ENCODE results near the gene DOP1A. TPM values are rescaled to one million over a fixed set of nuclear protein-coding genes. Genes with fewer than 3 reads are reported as not detected.
A peak's percentile ranks its signal among the peaks of the same experiment; 100 is the strongest.

Gene DOP1A
- polyA plus RNA-seq, 3 donors, result 2.1 to 8.9 (median 2.5) TPM

GRCh38 chr6:83193747-83194566, 126.5 kb downstream of the DOP1A start:
- 4% methylated on average over 36 of the region's 44 CpGs for WGBS (ENCODE audit: insufficient coverage)
- H3K36me3 ChIP-seq (replicated peaks in 1 of 2; ENCODE audit: control insufficient read depth in 1 of 2, insufficient read depth in 2 of 2, low read length in 2 of 2), result peaks cover 0 to 10% of the 10 kb centered on the region in 2 donors
- H4K20me1 ChIP-seq (ENCODE audit: insufficient read depth, low read length), result no peaks in the 10 kb centered on the region
- peak overlapping the region; percentile 99 for H2AFZ ChIP-seq (ENCODE audit: insufficient read depth, low read depth, low read length, poor library complexity, severe bottlenecking)
- peaks cover 0 to 7% of the 10 kb centered on the region in 2 donors for H3K27me3 ChIP-seq (ENCODE audit: control insufficient read depth in 2 of 2, insufficient read depth in 2 of 2, low read length in 2 of 2)
- DNase-seq, result peak in 1 of 3 donors; percentile 24
- peak overlapping the region; percentile 97 to 100 for H3K4me3 Mint-ChIP-seq
- TF ChIP-seq, protein P1, sequence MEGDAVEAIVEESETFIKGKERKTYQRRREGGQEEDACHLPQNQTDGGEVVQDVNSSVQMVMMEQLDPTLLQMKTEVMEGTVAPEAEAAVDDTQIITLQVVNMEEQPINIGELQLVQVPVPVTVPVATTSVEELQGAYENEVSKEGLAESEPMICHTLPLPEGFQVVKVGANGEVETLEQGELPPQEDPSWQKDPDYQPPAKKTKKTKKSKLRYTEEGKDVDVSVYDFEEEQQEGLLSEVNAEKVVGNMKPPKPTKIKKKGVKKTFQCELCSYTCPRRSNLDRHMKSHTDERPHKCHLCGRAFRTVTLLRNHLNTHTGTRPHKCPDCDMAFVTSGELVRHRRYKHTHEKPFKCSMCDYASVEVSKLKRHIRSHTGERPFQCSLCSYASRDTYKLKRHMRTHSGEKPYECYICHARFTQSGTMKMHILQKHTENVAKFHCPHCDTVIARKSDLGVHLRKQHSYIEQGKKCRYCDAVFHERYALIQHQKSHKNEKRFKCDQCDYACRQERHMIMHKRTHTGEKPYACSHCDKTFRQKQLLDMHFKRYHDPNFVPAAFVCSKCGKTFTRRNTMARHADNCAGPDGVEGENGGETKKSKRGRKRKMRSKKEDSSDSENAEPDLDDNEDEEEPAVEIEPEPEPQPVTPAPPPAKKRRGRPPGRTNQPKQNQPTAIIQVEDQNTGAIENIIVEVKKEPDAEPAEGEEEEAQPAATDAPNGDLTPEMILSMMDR (IDR thresholded peaks at IDR 0.05), result no peak
- intact Hi-C loops (cut with micrococcal nuclease), result loop anchor here (5.0 to 10.0 kb wide), 2 partner anchors 127 to 949 kb away; partner anchors contain the start of genes DOP1A (in 2 of the 2), UBE3D (in 2 of the 2) and IBTK (in 1 of the 2)
- peak overlapping the region in 3 of 7 donors; percentile 42 to 88 (median 75) for H3K27ac Mint-ChIP-seq
- H3K27ac ChIP-seq (ENCODE audit: low read depth in 1 of 2, low read length in 2 of 2), result peak overlapping the region in 1 of 2 donors; percentile 75
- peak overlapping the region; percentile 80 for H3K9ac ChIP-seq (ENCODE audit: insufficient read depth, low read length, poor library complexity, severe bottlenecking)
- H3K4me1 ChIP-seq (ENCODE audit: control insufficient read depth in 1 of 2, insufficient read depth in 2 of 2, low read length in 2 of 2), result peaks cover 14 to 21% of the 10 kb centered on the region in 2 donors
- no peaks in the 10 kb centered on the region for H3K9me3 Mint-ChIP-seq
- peaks cover 0 to 8% (median 7%) of the 10 kb centered on the region in 3 donors for H3K27me3 Mint-ChIP-seq (ENCODE audit: low read depth in 3 of 3)
- no peaks in the 10 kb centered on the region for H3K9me3 ChIP-seq (replicated peaks in 1 of 2; ENCODE audit: control insufficient read depth in 1 of 2, insufficient read depth in 1 of 2, low read length in 2 of 2)
- H3K4me3 ChIP-seq (replicated peaks in 1 of 3; ENCODE audit: low read depth in 2 of 3, low read length in 3 of 3), result peak overlapping the region; percentile 70 to 90 (median 70)
- H3K36me3 Mint-ChIP-seq, result peaks cover 14% of the 10 kb centered on the region in 2 donors
- H3K79me2 ChIP-seq (ENCODE audit: insufficient read depth, low read length), result peaks cover 19% of the 10 kb centered on the region
- peak overlapping the region; percentile 87 for H3K4me2 ChIP-seq (replicated peaks; ENCODE audit: extremely low read depth, low read length, poor library complexity, severe bottlenecking)
- H3K4me1 Mint-ChIP-seq, result peaks cover 19% of the 10 kb centered on the region

DNA sequence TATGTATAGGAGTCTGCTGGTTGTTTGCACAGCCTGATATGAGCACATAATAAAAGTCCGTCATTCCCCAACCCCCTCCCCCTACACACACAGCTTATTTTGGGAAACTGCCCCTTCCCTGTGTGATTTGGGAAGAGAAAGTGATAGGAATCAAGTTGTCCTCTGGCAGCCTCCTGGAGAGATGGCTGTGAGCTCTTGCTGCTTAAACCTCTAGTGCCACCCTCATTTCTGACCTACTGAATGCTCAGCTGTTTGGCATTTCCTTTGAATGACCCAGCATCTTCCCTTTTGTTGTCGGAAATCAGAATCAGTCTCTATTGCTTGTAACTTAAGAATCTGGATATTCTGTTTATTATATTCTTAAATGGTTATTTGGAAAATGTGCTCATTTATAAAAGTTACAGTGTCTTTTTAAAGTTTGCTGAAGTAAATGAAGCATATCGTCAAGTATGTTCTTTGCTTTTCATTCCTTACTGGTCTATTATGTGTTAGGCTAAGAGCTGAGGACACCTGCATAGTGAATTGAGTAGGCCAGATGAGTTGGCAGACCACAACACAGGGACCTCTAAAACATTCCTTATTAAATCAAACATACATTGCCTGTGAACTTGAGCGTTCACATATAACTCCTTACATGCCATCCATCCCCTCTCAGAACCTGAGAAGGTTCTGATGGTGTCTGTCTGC, 131.2 kb downstream of the DOP1A start:
- Histone ChIP-seq H3K79me2 (ENCODE audit: insufficient read depth, low read length) (no peaks in the 10 kb centered on the region), H4K20me1 (ENCODE audit: insufficient read depth, low read length) (no peaks in the 10 kb centered on the region), H3K4me3 (replicated peaks in 1 of 3; ENCODE audit: low read depth in 2 of 3, low read length in 3 of 3) (no peak overlapping the region), H3K4me2 (replicated peaks; ENCODE audit: extremely low read depth, low read length, poor library complexity, severe bottlenecking) (no peak overlapping the region), H3K27me3 (ENCODE audit: control insufficient read depth in 2 of 2, insufficient read depth in 2 of 2, low read length in 2 of 2) (peaks cover 0 to 7% of the 10 kb centered on the region in 2 donors), H3K9ac (ENCODE audit: insufficient read depth, low read length, poor library complexity, severe bottlenecking) (no peak overlapping the region), H3K27ac (ENCODE audit: low read depth in 1 of 2, low read length in 2 of 2) (no peak overlapping the region), H3K9me3 (replicated peaks in 1 of 2; ENCODE audit: control insufficient read depth in 1 of 2, insufficient read depth in 1 of 2, low read length in 2 of 2) (no peaks in the 10 kb centered on the region), H3K36me3 (replicated peaks in 1 of 2; ENCODE audit: control insufficient read depth in 1 of 2, insufficient read depth in 2 of 2, low read length in 2 of 2) (no peaks in the 10 kb centered on the region), H3K4me1 (ENCODE audit: control insufficient read depth in 1 of 2, insufficient read depth in 2 of 2, low read length in 2 of 2) (peaks cover 8 to 9% of the 10 kb centered on the region in 2 donors), H2AFZ (ENCODE audit: insufficient read depth, low read depth, low read length, poor library complexity, severe bottlenecking) (no peak overlapping the region)
- H3K4me3 Mint-ChIP-seq, result no peak overlapping the region
- no peaks in the 10 kb centered on the region for H3K9me3 Mint-ChIP-seq
- H3K36me3 Mint-ChIP-seq, result peaks cover 5 to 8% of the 10 kb centered on the region in 2 donors
- H3K27me3 Mint-ChIP-seq (ENCODE audit: low read depth in 3 of 3), result peaks cover 0 to 8% (median 7%) of the 10 kb centered on the region in 3 donors
- TF ChIP-seq, protein P1 (IDR thresholded peaks at IDR 0.05), result no peak
- intact Hi-C loops (cut with micrococcal nuclease), result loop anchor here in 1 of 2 donors (10.0 kb wide), 1 partner anchor 954 kb away; the partner anchor contains the start of gene IBTK
- DNase-seq, result no peak
- WGBS (ENCODE audit: insufficient coverage), result no CpG with 5 or more reads among the region's 4 CpGs
- H3K27ac Mint-ChIP-seq, result peak overlapping the region in 1 of 7 donors; percentile 20
- peaks cover 9% of the 10 kb centered on the region for H3K4me1 Mint-ChIP-seq
